Vein endothelial cell (primary cell): ENCODE data around the gene ST6GALNAC4. TPM values are rescaled to one million over a fixed set of nuclear protein-coding genes. Genes with fewer than 3 reads are reported as not detected.

Experiments
- small RNA-seq: library from RNA; depleted of rRNA; stranded (forward); fragments of <200 nt; gene quantifications from one replicate; pipeline ENCODE3, GENCODE V24; 2012
- total RNA-seq: library from RNA; depleted of rRNA; stranded (reverse); fragments of >200 nt; gene quantifications from 2 replicates; pipeline ENCODE4 v1.2.3, GENCODE V29; 2012

Gene ST6GALNAC4, protein sequence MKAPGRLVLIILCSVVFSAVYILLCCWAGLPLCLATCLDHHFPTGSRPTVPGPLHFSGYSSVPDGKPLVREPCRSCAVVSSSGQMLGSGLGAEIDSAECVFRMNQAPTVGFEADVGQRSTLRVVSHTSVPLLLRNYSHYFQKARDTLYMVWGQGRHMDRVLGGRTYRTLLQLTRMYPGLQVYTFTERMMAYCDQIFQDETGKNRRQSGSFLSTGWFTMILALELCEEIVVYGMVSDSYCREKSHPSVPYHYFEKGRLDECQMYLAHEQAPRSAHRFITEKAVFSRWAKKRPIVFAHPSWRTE
- total RNA-seq = 75.8 and 85.3 TPM in 2 replicates

GRCh38 chr9:127916720-127917581, at the start of gene ST6GALNAC4:
TSS of gene ST6GALNAC4 (minus strand) at chr9:127917041. CDS start at chr9:127916419, 622 bp downstream.

DNA sequence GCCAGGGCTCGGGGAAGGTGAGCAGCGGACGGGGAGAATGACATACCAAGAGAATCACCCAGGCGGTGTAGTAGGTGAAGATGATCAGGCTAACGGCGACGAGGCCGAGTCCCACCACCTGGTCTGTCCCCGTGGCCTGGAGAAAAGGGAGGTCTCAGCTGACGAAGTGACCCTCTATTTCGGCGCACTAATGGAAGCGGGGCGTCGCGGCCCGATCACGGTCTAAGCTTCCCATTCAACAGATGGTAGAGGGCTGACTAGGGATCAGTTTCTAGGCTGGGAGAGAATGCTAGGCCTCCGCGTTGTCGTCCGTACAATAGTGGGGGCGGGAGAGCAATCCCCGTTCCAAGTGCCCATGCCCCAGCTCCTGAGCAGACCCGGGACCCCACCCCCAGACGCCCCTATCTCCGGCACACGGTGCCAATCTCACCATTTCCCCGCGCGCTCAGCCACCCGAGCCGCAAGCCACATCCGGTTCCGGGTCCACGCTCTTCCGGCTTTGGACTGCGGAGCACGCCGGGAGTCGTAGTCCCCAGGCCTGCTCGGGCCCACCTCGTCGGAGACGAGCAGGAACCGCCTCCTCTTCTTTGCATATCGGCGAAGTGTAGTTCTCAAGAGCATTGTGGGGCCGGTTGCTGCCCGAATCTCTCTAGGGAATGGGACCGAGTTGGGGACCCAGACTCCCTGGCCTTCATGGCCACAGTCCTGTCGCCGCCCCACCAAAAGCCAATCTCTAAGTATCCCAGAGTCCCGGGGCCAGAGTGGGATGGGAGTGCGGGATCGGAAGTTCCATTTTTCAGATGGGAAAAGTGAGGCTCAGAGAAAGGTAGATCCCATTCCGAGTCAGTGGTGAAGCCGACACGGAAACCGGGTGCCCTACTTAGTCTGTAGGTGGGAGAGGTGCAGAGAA, 20.8 kb upstream of the ST6GALNAC4 start, which contains the start of gene DPM2:
Gene DPM2 (minus strand): TSS at position 467 of the 910 bp plus-strand sequence. CDS start 34 bp downstream, at position 433.

GRCh38 chr9:127930231-127931091, 13.6 kb upstream of the ST6GALNAC4 start, which contains the start of gene PIP5KL1:
TSS of gene PIP5KL1 (minus strand) at chr9:127930777. CDS start at chr9:127930752, 25 bp downstream.

DNA sequence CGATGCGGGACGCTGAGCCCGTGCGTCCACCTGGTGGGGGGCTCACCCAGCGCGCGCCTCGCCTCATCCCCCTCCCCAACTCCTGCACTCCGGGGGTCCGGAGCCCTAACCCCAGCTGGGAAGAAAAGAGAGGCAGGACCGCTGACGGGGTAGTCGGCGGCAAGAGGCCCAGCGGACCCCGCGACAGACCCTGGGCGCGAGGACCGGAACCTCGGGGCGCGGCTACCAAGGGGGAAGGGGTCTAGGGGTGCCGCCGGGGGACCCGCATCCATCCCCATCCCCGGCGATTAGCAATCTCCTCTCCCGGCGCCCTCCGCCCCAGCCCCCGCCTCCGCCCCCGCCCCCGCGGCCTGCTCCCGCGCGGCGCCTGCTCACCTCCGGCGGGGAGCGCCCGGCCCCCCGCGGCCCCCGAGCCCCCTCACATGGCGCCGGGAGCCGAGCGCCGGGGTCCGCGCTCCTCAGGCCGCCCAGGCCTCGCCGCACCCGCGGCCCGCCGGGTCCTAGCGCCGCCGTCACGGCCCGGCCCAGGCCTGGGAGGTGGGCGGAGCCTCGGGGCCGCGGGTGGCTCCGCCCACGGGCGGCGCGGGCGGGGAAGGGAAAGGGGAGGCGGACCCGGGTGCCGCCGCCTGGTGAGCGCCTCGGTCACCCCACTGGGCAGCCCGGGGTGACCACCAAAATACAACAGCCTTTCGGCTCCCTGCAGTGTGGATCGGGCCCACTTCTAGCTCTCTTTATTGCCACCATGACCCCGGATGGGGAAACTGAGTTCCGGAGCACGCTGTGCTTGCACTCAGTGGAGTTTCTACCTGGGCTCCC, 17.5 kb downstream of the ST6GALNAC4 start, which contains the start of gene ST6GALNAC6:
Gene ST6GALNAC6 (minus strand): TSS at position 476 of the 816 bp plus-strand sequence. CDS start 1,622 bp downstream, outside the sequence.

DNA sequence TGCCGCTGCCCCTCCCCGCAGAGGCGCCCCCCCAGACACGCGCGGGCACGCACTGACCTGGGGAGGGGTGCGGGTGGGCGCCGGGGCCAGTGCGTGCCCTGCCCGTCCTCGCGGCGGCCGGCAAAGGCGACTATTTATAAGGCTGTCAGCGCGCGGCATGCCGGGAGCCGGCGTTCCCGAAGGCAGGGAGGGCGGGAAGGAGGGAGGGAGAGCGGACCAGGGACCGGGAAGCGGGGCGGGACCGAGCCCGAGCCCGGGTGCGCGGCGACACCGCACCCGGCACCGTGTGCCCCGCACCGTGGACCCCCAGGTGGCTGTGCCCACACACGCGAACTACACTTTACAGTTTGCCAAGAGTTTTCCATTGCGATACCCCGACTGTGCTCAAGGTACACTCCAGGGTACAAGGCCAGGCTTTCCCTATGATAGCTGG, 39.3 kb downstream of the ST6GALNAC4 start, which contains the start of gene AK1:
Gene AK1 (minus strand): TSS at position 110 of the 433 bp plus-strand sequence. CDS start 3,058 bp downstream, outside the sequence.

Small RNA genes within 50 kb of the gene (small RNA-seq; reads per million reads assigned to genes)
- 0.80 reads per million, percentile 50 among the genes with 10 or more reads in this experiment for gene MIR4672

Other genes starting within 250 kb of the ST6GALNAC4 start
- not detected in 2 replicates for gene CFAP157, start 210.1 kb downstream of the ST6GALNAC4 start, total RNA-seq
- 22.8 and 24.2 TPM in 2 replicates for gene PTRH1, start 201.4 kb downstream of the ST6GALNAC4 start, total RNA-seq
- not detected in 2 replicates for gene TTC16, start 201.0 kb downstream of the ST6GALNAC4 start, total RNA-seq
- gene TOR2A, start 181.7 kb downstream of the ST6GALNAC4 start, total RNA-seq = 9.1 and 9.2 TPM in 2 replicates
- gene SH2D3C, start 138.4 kb downstream of the ST6GALNAC4 start, total RNA-seq = 71.9 and 85.9 TPM in 2 replicates
- gene CDK9, start 131.0 kb downstream of the ST6GALNAC4 start, total RNA-seq = 110 and 120 TPM in 2 replicates
- gene FPGS, start 114.2 kb downstream of the ST6GALNAC4 start, total RNA-seq = 103 and 117 TPM in 2 replicates
- gene ENG, start 62.4 kb downstream of the ST6GALNAC4 start, total RNA-seq = 209 and 301 TPM in 2 replicates
- 66.9 and 72.8 TPM in 2 replicates for gene AK1, start 39.4 kb downstream of the ST6GALNAC4 start, total RNA-seq
- gene ST6GALNAC6, start 17.4 kb downstream of the ST6GALNAC4 start, total RNA-seq = 46.1 and 53.2 TPM in 2 replicates
- 0.29 and 0.65 TPM in 2 replicates for gene PIP5KL1, start 13.7 kb upstream of the ST6GALNAC4 start, total RNA-seq
- gene DPM2, start 20.8 kb upstream of the ST6GALNAC4 start, total RNA-seq = 15.7 and 19.6 TPM in 2 replicates
- 10.6 and 12.1 TPM in 2 replicates for gene EEIG1, start 63.9 kb upstream of the ST6GALNAC4 start, total RNA-seq
- gene NAIF1, start 150.3 kb upstream of the ST6GALNAC4 start, total RNA-seq = 7.5 and 9.3 TPM in 2 replicates
- 22.5 and 22.9 TPM in 2 replicates for gene SLC25A25, start 151.2 kb upstream of the ST6GALNAC4 start, total RNA-seq
- 71.2 and 71.5 TPM in 2 replicates for gene PTGES2, start 210.7 kb upstream of the ST6GALNAC4 start, total RNA-seq
- not detected in 2 replicates for gene LCN2, start 232.4 kb upstream of the ST6GALNAC4 start, total RNA-seq
- 59.2 and 82.6 TPM in 2 replicates for gene BBLN, start 243.2 kb upstream of the ST6GALNAC4 start, total RNA-seq